ENCODE results near the gene MAPK9.

Gene MAPK9

GRCh38 chr5:180205916-180206315, 86.0 kb downstream of the MAPK9 start:
- DNase-seq (ENCODE audit: low read depth) = no peak

- DNase-seq (ENCODE audit: low read depth) = no peak
Measured at GRCh38 chr5:180204276-180204819, 87.5 kb downstream of the MAPK9 start.

GRCh38 chr5:180202939-180203573, 88.8 kb downstream of the MAPK9 start:
- no peak for DNase-seq (ENCODE audit: low read depth)

GRCh38 chr5:180201051-180201987, 90.6 kb downstream of the MAPK9 start:
- no peak for DNase-seq (ENCODE audit: low read depth)

GRCh38 chr5:180199390-180199789, 92.5 kb downstream of the MAPK9 start:
- no peak for DNase-seq (ENCODE audit: low read depth)

- no peak for DNase-seq (ENCODE audit: low read depth)
Measured at GRCh38 chr5:180198208-180198607, 93.7 kb downstream of the MAPK9 start.

GRCh38 chr5:180197016-180197702, 94.7 kb downstream of the MAPK9 start:
- no peak for DNase-seq (ENCODE audit: low read depth)

GRCh38 chr5:180194410-180195345, 97.2 kb downstream of the MAPK9 start:
- DNase-seq (ENCODE audit: low read depth) = no peak

- no peak for DNase-seq (ENCODE audit: low read depth)
Measured at GRCh38 chr5:180193749-180194375, 98.0 kb downstream of the MAPK9 start.

GRCh38 chr5:180191716-180192115, 100.2 kb downstream of the MAPK9 start:
- DNase-seq (ENCODE audit: low read depth) = no peak

- DNase-seq (ENCODE audit: low read depth) = no peak
Measured at GRCh38 chr5:180187767-180188166, 104.1 kb downstream of the MAPK9 start.
